OCI-LY1 (cell line): ENCODE data around the gene USP3.
A peak's percentile ranks its signal among the peaks of the same experiment; 100 is the strongest.

Experiments
- H2AFZ ChIP-seq: fragments of 200-600 bp; sonication (generic), shearing (Covaris generic); 2 replicates; pipeline ENCODE4 v1.6.0; 2014; ENCODE audit warnings: antibody characterized with exemption, mild to moderate bottlenecking, low read length
- H3F3A ChIP-seq: fragments of 200-600 bp; sonication (generic), shearing (Covaris generic); 2 replicates; pipeline ENCODE4 v1.6.0; 2014; ENCODE audit warnings: mild to moderate bottlenecking, antibody characterized with exemption, low read length, moderate library complexity; ENCODE audit not compliant: insufficient read depth
- H3K27ac ChIP-seq: fragments of 200-600 bp; sonication (generic); 2 replicates; pipeline ENCODE4 v1.5.1; 2014; ENCODE audit warnings: low read length, mixed run types, mild to moderate bottlenecking, low read depth; ENCODE audit not compliant: poor library complexity, severe bottlenecking
- H3K27me3 ChIP-seq: fragments of 200-600 bp; sonication (generic); 2 replicates; pipeline ENCODE4 v1.6.0; 2014; ENCODE audit warnings: antibody characterized with exemption, mild to moderate bottlenecking, low read length, moderate library complexity; ENCODE audit not compliant: insufficient read depth
- H3K36me3 ChIP-seq: fragments of 200-600 bp; sonication (generic); 2 replicates; pipeline ENCODE4 v1.6.1; 2014; ENCODE audit warnings: mild to moderate bottlenecking, antibody characterized with exemption, low read length, moderate library complexity, mixed read lengths; ENCODE audit not compliant: insufficient read depth
- H3K4me1 ChIP-seq: fragments of 200-600 bp; sonication (generic); 2 replicates; pipeline ENCODE4 v1.5.1; 2014; ENCODE audit warnings: mild to moderate bottlenecking, low read length, moderate library complexity; ENCODE audit not compliant: insufficient read depth, severe bottlenecking
- H3K4me2 ChIP-seq: fragments of 200-600 bp; sonication (generic), shearing (Covaris generic); 2 replicates; pipeline ENCODE4 v1.6.1; 2014; ENCODE audit warnings: low read length
- H3K4me3 ChIP-seq: fragments of 200-600 bp; sonication (generic); 2 replicates; pipeline ENCODE4 v1.5.1; 2014; ENCODE audit warnings: low read length, low read depth, mild to moderate bottlenecking, mixed read lengths; ENCODE audit not compliant: poor library complexity, severe bottlenecking
- H3K79me2 ChIP-seq: fragments of 200-600 bp; shearing (Covaris generic); 2 replicates; pipeline ENCODE4 v1.6.1; 2016; ENCODE audit warnings: mixed run types, low read length, mixed read lengths; ENCODE audit not compliant: insufficient read depth
- H3K9ac ChIP-seq: fragments of 200-600 bp; sonication (generic), shearing (Covaris generic); 2 replicates; pipeline ENCODE4 v1.6.1; 2014; ENCODE audit warnings: mild to moderate bottlenecking, low read length, mixed read lengths
- H3K9me2 ChIP-seq: fragments of 200-600 bp; sonication (generic), shearing (Covaris generic); 2 replicates; pipeline ENCODE4 v1.6.1; 2014; ENCODE audit warnings: low read depth, mild to moderate bottlenecking, low read length, mixed read lengths
- H3K9me3 ChIP-seq: fragments of 200-600 bp; shearing (Covaris generic); 2 replicates; pipeline ENCODE4 v1.6.1; 2014; ENCODE audit warnings: low read length, mixed read lengths
- H4K20me1 ChIP-seq: fragments of 200-600 bp; sonication (generic), shearing (Covaris generic); 2 replicates; pipeline ENCODE4 v1.6.0; 2016; ENCODE audit warnings: mild to moderate bottlenecking, low read length; ENCODE audit not compliant: insufficient read depth
- EZH2 ChIP-seq: fragments of 200-600 bp; sonication (generic), shearing (Covaris generic); IDR thresholded peaks from 2 replicates; pipeline ENCODE4 v1.8.0; 2017; ENCODE audit warnings: borderline replicate concordance, mixed run types, mild to moderate bottlenecking, antibody characterized with exemption, low read length, moderate library complexity, mixed read lengths
- TF ChIP-seq, protein P1 (sequence below): fragments of 200-600 bp; sonication (generic), shearing (Covaris generic); IDR thresholded peaks from 2 replicates; pipeline ENCODE4 v1.5.1; 2017; ENCODE audit warnings: mild to moderate bottlenecking, antibody characterized with exemption, low read length, moderate library complexity, mixed read lengths

The USP3 gene

DNA sequence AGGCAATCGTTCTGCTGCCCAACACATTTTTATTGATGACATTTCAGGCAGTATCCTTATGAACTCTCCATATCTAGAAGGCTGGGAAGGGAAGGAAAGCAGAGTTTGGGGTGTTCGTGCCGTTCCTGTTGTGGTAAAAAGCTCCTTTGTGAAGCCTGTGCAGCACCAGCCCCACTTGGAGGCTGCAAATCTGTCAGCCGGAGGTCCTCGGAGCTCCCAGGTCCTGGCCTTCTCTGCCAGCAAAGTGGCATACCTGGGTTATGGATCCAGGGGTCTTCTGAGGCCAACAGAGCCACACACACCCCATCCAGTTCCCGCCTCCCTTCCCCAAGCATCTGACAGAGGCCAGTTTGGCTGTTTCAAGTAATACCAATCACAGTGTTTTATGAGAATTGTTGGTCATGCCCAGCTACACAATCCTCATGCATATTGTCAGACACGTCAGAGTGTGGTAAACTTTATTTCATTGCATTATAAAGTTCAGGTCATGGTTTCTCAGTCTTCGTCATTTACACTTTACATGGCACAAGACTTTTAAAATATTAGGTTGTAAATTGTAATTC is 15.9 kb upstream of the USP3 start:
- no peak for TF ChIP-seq EZH2
- TF ChIP-seq, protein P1, sequence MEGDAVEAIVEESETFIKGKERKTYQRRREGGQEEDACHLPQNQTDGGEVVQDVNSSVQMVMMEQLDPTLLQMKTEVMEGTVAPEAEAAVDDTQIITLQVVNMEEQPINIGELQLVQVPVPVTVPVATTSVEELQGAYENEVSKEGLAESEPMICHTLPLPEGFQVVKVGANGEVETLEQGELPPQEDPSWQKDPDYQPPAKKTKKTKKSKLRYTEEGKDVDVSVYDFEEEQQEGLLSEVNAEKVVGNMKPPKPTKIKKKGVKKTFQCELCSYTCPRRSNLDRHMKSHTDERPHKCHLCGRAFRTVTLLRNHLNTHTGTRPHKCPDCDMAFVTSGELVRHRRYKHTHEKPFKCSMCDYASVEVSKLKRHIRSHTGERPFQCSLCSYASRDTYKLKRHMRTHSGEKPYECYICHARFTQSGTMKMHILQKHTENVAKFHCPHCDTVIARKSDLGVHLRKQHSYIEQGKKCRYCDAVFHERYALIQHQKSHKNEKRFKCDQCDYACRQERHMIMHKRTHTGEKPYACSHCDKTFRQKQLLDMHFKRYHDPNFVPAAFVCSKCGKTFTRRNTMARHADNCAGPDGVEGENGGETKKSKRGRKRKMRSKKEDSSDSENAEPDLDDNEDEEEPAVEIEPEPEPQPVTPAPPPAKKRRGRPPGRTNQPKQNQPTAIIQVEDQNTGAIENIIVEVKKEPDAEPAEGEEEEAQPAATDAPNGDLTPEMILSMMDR = no peak
- no peaks in the 10 kb centered on the region for H4K20me1 ChIP-seq
- no peaks in the 10 kb centered on the region for H3K79me2 ChIP-seq
- no peaks in the 10 kb centered on the region for H3K9me3 ChIP-seq
- H3K4me3 ChIP-seq = no peak overlapping the region
- no peak overlapping the region for H3K9ac ChIP-seq
- no peaks in the 10 kb centered on the region for H3K27me3 ChIP-seq
- peaks cover 60% of the 10 kb centered on the region for H3K4me1 ChIP-seq
- H3K9me2 ChIP-seq = no peaks in the 10 kb centered on the region
- H3K27ac ChIP-seq = no peak overlapping the region
- no peaks in the 10 kb centered on the region for H3K36me3 ChIP-seq
- no peaks in the 10 kb centered on the region for H3F3A ChIP-seq
- no peak overlapping the region for H3K4me2 ChIP-seq
- no peak overlapping the region for H2AFZ ChIP-seq

- H3F3A ChIP-seq = no peaks in the 10 kb centered on the region
- no peak overlapping the region for H3K4me3 ChIP-seq
- no peaks in the 10 kb centered on the region for H4K20me1 ChIP-seq
- H3K4me2 ChIP-seq = no peak overlapping the region
- peaks cover 52% of the 10 kb centered on the region for H3K4me1 ChIP-seq
- H3K36me3 ChIP-seq = no peaks in the 10 kb centered on the region
- H3K27me3 ChIP-seq = no peaks in the 10 kb centered on the region
- no peak overlapping the region for H3K27ac ChIP-seq
- H2AFZ ChIP-seq = no peak overlapping the region
- H3K9me3 ChIP-seq = no peaks in the 10 kb centered on the region
- no peaks in the 10 kb centered on the region for H3K9me2 ChIP-seq
- H3K9ac ChIP-seq = no peak overlapping the region
- TF ChIP-seq, protein P1 = no peak
- TF ChIP-seq EZH2 = no peak
- no peaks in the 10 kb centered on the region for H3K79me2 ChIP-seq
Measured at GRCh38 chr15:63489352-63489751, 15.0 kb upstream of the USP3 start.

DNA sequence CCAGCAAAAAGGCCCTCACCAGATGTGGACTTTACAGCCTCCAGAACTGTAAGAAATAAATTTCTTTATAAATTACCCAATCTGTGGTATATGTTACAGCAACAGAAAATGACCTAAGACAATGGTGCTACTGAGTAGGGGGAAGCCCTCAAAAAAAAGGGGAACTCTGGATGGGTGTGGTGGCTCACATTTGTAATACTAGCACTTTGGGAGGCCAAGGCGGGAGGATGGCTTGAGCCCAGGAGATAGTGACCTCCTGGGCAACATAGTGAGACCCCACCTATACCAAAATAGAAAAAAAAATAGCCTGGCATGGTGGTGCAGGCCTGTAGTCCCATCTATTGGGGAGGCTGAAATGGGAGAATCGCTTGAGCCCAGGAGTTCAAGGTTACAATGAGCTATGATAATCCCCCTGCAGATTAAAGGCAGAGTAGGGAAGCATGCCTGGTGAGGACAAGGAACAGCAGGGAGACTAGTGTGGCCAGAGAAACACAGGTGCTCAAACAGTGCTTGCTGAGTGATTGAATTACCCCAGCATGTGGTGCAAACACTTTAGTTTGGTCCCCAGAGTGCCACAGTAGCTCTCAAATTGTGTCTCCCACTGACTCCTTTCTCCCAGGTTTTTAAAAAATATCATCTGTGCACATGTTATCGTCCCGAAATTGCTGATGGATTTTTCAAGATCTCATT is 13.9 kb upstream of the USP3 start:
- peaks cover 40% of the 10 kb centered on the region for H3K4me1 ChIP-seq
- H3K79me2 ChIP-seq = no peaks in the 10 kb centered on the region
- no peaks in the 10 kb centered on the region for H3K9me3 ChIP-seq
- H3K9ac ChIP-seq = no peak overlapping the region
- no peaks in the 10 kb centered on the region for H3K27me3 ChIP-seq
- no peak overlapping the region for H3K4me2 ChIP-seq
- no peaks in the 10 kb centered on the region for H3F3A ChIP-seq
- peak overlapping the region; percentile 39 for H3K27ac ChIP-seq
- no peaks in the 10 kb centered on the region for H4K20me1 ChIP-seq
- H3K4me3 ChIP-seq = no peak overlapping the region
- no peak overlapping the region for H2AFZ ChIP-seq
- no peaks in the 10 kb centered on the region for H3K36me3 ChIP-seq
- no peaks in the 10 kb centered on the region for H3K9me2 ChIP-seq
- no peak for TF ChIP-seq EZH2
- TF ChIP-seq, protein P1 = no peak
